ENCODE data around the gene PLXDC2.

- no peak for TF ChIP-seq POLR2A (IDR thresholded peaks at IDR 0.05; ENCODE audit: low read length)
- TF ChIP-seq GATA1 (IDR thresholded peaks at IDR 0.05; ENCODE audit: low read depth, low read length): no peak
These were observed 19.7 kb downstream of the PLXDC2 start for GRCh38 chr10:19835952-19836351.

Measured in erythroblast (primary cell).